Endodermal cell (in vitro differentiated cells): Measurements from ENCODE around the gene ADAMTS13. TPM values are rescaled to one million over a fixed set of nuclear protein-coding genes. Genes with fewer than 3 reads are reported as not detected.

Experiments
- DNase-seq: peaks from one replicate; pipeline ENCODE4 v3.0.0-alpha.2; 2017
- H3K27ac ChIP-seq: 2 replicates; pipeline ENCODE4 v1.5.1; 2013; ENCODE audit warnings: mild to moderate bottlenecking, low read depth, low read length, moderate library complexity
- H3K27me3 ChIP-seq: 2 replicates; pipeline ENCODE4 v1.6.1; 2013; ENCODE audit warnings: mild to moderate bottlenecking, low read length, moderate library complexity; ENCODE audit not compliant: insufficient read depth, control insufficient read depth, poor library complexity, severe bottlenecking
- H3K36me3 ChIP-seq: 2 replicates; pipeline ENCODE4 v1.7.0; 2013; ENCODE audit warnings: mild to moderate bottlenecking, low read length, moderate library complexity; ENCODE audit not compliant: control insufficient read depth, insufficient read depth
- H3K4me1 ChIP-seq: one replicate; pipeline ENCODE4 v1.7.0; 2013; ENCODE audit warnings: low read length; ENCODE audit not compliant: control insufficient read depth, insufficient read depth
- H3K4me3 ChIP-seq: 2 replicates; pipeline ENCODE4 v1.5.1; 2013; ENCODE audit warnings: mild to moderate bottlenecking, low read length, moderate library complexity
- H3K9ac ChIP-seq: 2 replicates; pipeline ENCODE4 v1.6.1; 2013; ENCODE audit warnings: mild to moderate bottlenecking, low read length, moderate library complexity; ENCODE audit not compliant: poor library complexity, severe bottlenecking; ENCODE audit errors: extremely low read depth
- H3K9me3 ChIP-seq: 2 replicates; pipeline ENCODE4 v1.6.1; 2013; ENCODE audit warnings: mild to moderate bottlenecking, low read length, moderate library complexity; ENCODE audit not compliant: control insufficient read depth
- H3K27ac Mint-ChIP-seq: 2 replicates; pipeline ENCODE4 v1.8.0; 2020; ENCODE audit warnings: mixed read lengths
- H3K27me3 Mint-ChIP-seq: 2 replicates; pipeline ENCODE4 v1.8.0; 2021; ENCODE audit warnings: mild to moderate bottlenecking, mixed read lengths; ENCODE audit not compliant: insufficient read depth
- H3K36me3 Mint-ChIP-seq: 2 replicates; pipeline ENCODE4 v1.8.0; 2020; ENCODE audit warnings: low read depth, mixed read lengths
- H3K4me1 Mint-ChIP-seq: 2 replicates; pipeline ENCODE4 v1.8.0; 2020; ENCODE audit warnings: mixed read lengths
- H3K4me3 Mint-ChIP-seq: 2 replicates; pipeline ENCODE4 v1.8.0; 2020; ENCODE audit warnings: mild to moderate bottlenecking, moderate library complexity, mixed read lengths
- H3K9me3 Mint-ChIP-seq: 2 replicates; pipeline ENCODE4 v1.8.0; 2020; ENCODE audit warnings: mild to moderate bottlenecking, mixed read lengths
- CTCF ChIP-seq: fragments of 200-600 bp; sonication (generic); conservative IDR thresholded peaks from 2 replicates; pipeline ENCODE4 v1.5.0; 2021; ENCODE audit warnings: antibody characterized with exemption, mild to moderate bottlenecking
- WGBS, 2 experiments: methylation state at CpG; one replicate each; pipeline versions ENCODE4 v1.1.5 to v1.1.7; 2013; ENCODE audit warnings: missing lambda C conversion rate in 2 of 2, mixed read lengths in 1 of 2; ENCODE audit not compliant: insufficient coverage in 1 of 2, insufficient read length in 1 of 2; 5-methylcytosine and 5-hydroxymethylcytosine counted together
- total RNA-seq, 2 donors: library from RNA; stranded (reverse); fragmentation: NEBNext Ultra II Directional in 1 of 2; extraction: Animal tissue kit (Norgen Biotek cat#: 25700) in 1 of 2; gene quantifications; 2 replicates in 1 of 2; 3 replicates in 1 of 2; pipeline ENCODE4 v1.2.1, GENCODE V29; 2021

The ADAMTS13 gene
- total RNA-seq, 2 donors from 2014 or later = 13.5 to 21.7 TPM

GRCh38 chr9:133424187-133424586, 2.0 kb downstream of the ADAMTS13 start:
- 93 to 96% methylated on average over 5 to 12 of the region's 12 CpGs for whole genome bisulfite sequencing, 2 experiments
- Mint-ChIP-seq H3K4me1 (peaks cover 8% of the 10 kb centered on the region), H3K27me3 (peaks cover 2% of the 10 kb centered on the region), H3K27ac (no peak overlapping the region), H3K36me3 (peaks cover 3% of the 10 kb centered on the region), H3K4me3 (no peak overlapping the region), H3K9me3 (peaks cover 8% of the 10 kb centered on the region)
- Histone ChIP-seq H3K36me3 (no peaks in the 10 kb centered on the region), H3K9me3 (peaks cover 13% of the 10 kb centered on the region), H3K4me3 (no peak overlapping the region), H3K27ac (no peak overlapping the region), H3K9ac (no peak overlapping the region), H3K27me3 (no peaks in the 10 kb centered on the region), H3K4me1 (no peaks in the 10 kb centered on the region)
- no peak for TF ChIP-seq CTCF
- DNase-seq = peak; percentile 35

DNA sequence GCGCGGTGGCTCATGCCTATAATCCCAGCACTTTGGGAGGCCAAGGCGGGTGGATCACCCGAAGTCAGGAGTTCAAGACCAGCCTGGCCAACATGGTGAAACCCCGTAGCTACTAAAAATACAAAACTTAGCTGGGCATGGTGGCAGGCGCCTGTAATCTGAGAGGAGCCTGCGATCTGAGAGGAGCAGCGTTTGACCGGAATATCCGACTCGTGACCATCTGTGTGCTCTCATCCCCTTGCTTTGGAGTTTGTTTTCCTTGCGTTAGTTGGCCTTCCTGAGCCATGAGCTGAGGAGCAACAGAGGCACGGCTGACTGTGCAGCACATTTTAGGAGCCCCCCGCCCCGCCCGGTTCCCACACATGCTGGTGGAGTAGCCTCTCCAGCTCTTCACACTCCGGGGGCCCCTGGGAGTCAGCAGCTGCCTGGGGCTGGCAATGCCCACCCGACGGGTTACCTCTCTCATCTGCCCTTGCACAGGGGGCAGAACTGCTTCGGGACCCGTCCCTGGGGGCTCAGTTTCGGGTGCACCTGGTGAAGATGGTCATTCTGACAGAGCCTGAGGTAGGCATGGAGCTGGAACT, 3.0 kb downstream of the ADAMTS13 start:
- peaks cover 10% of the 10 kb centered on the region for H3K9me3 ChIP-seq
- H3K27ac ChIP-seq = no peak overlapping the region
- H3K4me3 ChIP-seq = no peak overlapping the region
- H3K4me1 ChIP-seq = no peaks in the 10 kb centered on the region
- H3K4me1 Mint-ChIP-seq = peaks cover 8% of the 10 kb centered on the region
- H3K4me3 Mint-ChIP-seq = no peak overlapping the region
- H3K36me3 Mint-ChIP-seq = peaks cover 3% of the 10 kb centered on the region
- TF ChIP-seq CTCF = no peak
- H3K27me3 ChIP-seq = no peaks in the 10 kb centered on the region
- no peak overlapping the region for H3K9ac ChIP-seq
- H3K27me3 Mint-ChIP-seq = peaks cover 4% of the 10 kb centered on the region
- 92 to 94% methylated on average over 17 to 22 of the region's 22 CpGs for WGBS, 2 experiments
- H3K36me3 ChIP-seq = no peaks in the 10 kb centered on the region
- DNase-seq = peak; percentile 23
- H3K9me3 Mint-ChIP-seq = peaks cover 5% of the 10 kb centered on the region
- H3K27ac Mint-ChIP-seq = no peak overlapping the region

GRCh38 chr9:133426011-133426410, 3.8 kb downstream of the ADAMTS13 start:
- peaks cover 5% of the 10 kb centered on the region for H3K9me3 Mint-ChIP-seq
- peaks cover 3% of the 10 kb centered on the region for H3K36me3 Mint-ChIP-seq
- H3K4me3 Mint-ChIP-seq = no peak overlapping the region
- H3K36me3 ChIP-seq = no peaks in the 10 kb centered on the region
- H3K9ac ChIP-seq = no peak overlapping the region
- DNase-seq = peak; percentile 32
- H3K27ac ChIP-seq = no peak overlapping the region
- peaks cover 10% of the 10 kb centered on the region for H3K9me3 ChIP-seq
- peaks cover 8% of the 10 kb centered on the region for H3K4me1 Mint-ChIP-seq
- TF ChIP-seq CTCF = no peak
- H3K4me1 ChIP-seq = no peaks in the 10 kb centered on the region
- H3K27me3 Mint-ChIP-seq = peaks cover 6% of the 10 kb centered on the region
- no peak overlapping the region for H3K27ac Mint-ChIP-seq
- H3K27me3 ChIP-seq = no peaks in the 10 kb centered on the region
- WGBS, 2 experiments = 88 to 89% methylated on average over 10 to 11 of the region's 11 CpGs
- no peak overlapping the region for H3K4me3 ChIP-seq
